Naive thymus-derived CD8-positive, alpha-beta T cell (primary cell): ENCODE measurements around the gene SET. TPM values are rescaled to one million over a fixed set of nuclear protein-coding genes. Genes with fewer than 3 reads are reported as not detected.

ENCODE experiments used
- polyA plus RNA-seq, 3 donors: library from polyadenylated mRNA; unstranded; fragments of 300-500 nt; fragmentation: Illumina TruSeq; gene quantifications; one replicate each; pipeline ENCODE4 v1.2.3, GENCODE V29; 2021
- total RNA-seq, 8 experiments: library from RNA in 2 of 8; stranded (reverse) in 2 of 8; gene quantifications; one replicate each; pipeline ENCODE4 v1.2.3 and lab custom pipeline; 2021 to 2026

SET gene
- total and polyA plus RNA-seq, 5 experiments from 2014 or later = 179 to 325 (median 229) TPM

Other genes starting within 250 kb of the SET start
- gene ODF2, start 233.2 kb upstream of the SET start, total RNA-seq = 10 to 100 TPM; 34.8 to 36.6 TPM
- gene ODF2, start 233.2 kb upstream of the SET start, polyA plus RNA-seq = 10 to 100 TPM; 15.6 to 32.8 (median 20.6) TPM
- gene GLE1, start 184.5 kb upstream of the SET start, total RNA-seq = 10 to 100 TPM; 26.4 to 30.7 TPM
- gene GLE1, start 184.5 kb upstream of the SET start, polyA plus RNA-seq = 10 to 100 TPM; 17.4 to 27.9 (median 24.9) TPM
- 100 to 1,000 TPM; 395 to 402 TPM for gene SPTAN1, start 136.6 kb upstream of the SET start, total RNA-seq
- gene SPTAN1, start 136.6 kb upstream of the SET start, polyA plus RNA-seq = 100 to 1,000 TPM in 1 of 3 donors, 10 to 100 TPM in 2; 38.2 to 117 (median 57.5) TPM
- gene DYNC2I2, start 32.4 kb upstream of the SET start, total RNA-seq = 1 to 10 TPM; 6.0 to 8.3 TPM
- gene DYNC2I2, start 32.4 kb upstream of the SET start, polyA plus RNA-seq = 1 to 10 TPM; 2.7 to 4.1 (median 3.9) TPM
- gene PKN3, start 13.3 kb downstream of the SET start, total RNA-seq = 1 to 10 TPM; 1.8 to 2.2 TPM
- gene PKN3, start 13.3 kb downstream of the SET start, polyA plus RNA-seq = 1 to 10 TPM in 2 of 3 donors, under 1 TPM in 1; 0.98 to 1.5 (median 1.0) TPM
- 10 to 100 TPM; 24.2 to 30.7 TPM for gene ZDHHC12, start 34.9 kb downstream of the SET start, total RNA-seq
- gene ZDHHC12, start 34.9 kb downstream of the SET start, polyA plus RNA-seq = 10 to 100 TPM; 51.7 to 75.5 (median 64.3) TPM
- 10 to 100 TPM; 49.1 to 50.3 TPM for gene ZER1, start 82.7 kb downstream of the SET start, total RNA-seq
- 10 to 100 TPM; 34.7 to 46.9 (median 45.7) TPM for gene ZER1, start 82.7 kb downstream of the SET start, polyA plus RNA-seq
- gene TBC1D13, start 98.0 kb downstream of the SET start, total RNA-seq = 10 to 100 TPM; 29.9 to 36.3 TPM
- 10 to 100 TPM; 20.2 to 34.8 (median 22.2) TPM for gene TBC1D13, start 98.0 kb downstream of the SET start, polyA plus RNA-seq
- 10 to 100 TPM; 15.0 to 15.8 TPM for gene ENDOG, start 129.3 kb downstream of the SET start, total RNA-seq
- gene ENDOG, start 129.3 kb downstream of the SET start, polyA plus RNA-seq = 10 to 100 TPM; 16.3 to 34.0 (median 19.0) TPM
- 10 to 100 TPM; 60.4 to 67.1 TPM for gene SPOUT1, start 140.6 kb downstream of the SET start, total RNA-seq
- gene SPOUT1, start 140.6 kb downstream of the SET start, polyA plus RNA-seq = 10 to 100 TPM; 46.7 to 55.6 (median 50.0) TPM
- gene KYAT1, start 192.7 kb downstream of the SET start, total RNA-seq = 10 to 100 TPM; 15.1 to 15.9 TPM
- 10 to 100 TPM in 2 of 3 donors, 1 to 10 TPM in 1; 9.3 to 10.8 (median 10.4) TPM for gene KYAT1, start 192.7 kb downstream of the SET start, polyA plus RNA-seq
- 10 to 100 TPM; 27.5 to 29.4 TPM for gene LRRC8A, start 192.9 kb downstream of the SET start, total RNA-seq
- 10 to 100 TPM; 17.4 to 36.7 (median 22.1) TPM for gene LRRC8A, start 192.9 kb downstream of the SET start, polyA plus RNA-seq
- gene PHYHD1, start 231.8 kb downstream of the SET start, total RNA-seq = 1 to 10 TPM; 6.9 to 8.2 TPM
- gene PHYHD1, start 231.8 kb downstream of the SET start, polyA plus RNA-seq = 1 to 10 TPM; 2.6 to 7.4 (median 6.2) TPM